H9 (cell line): Measurements from ENCODE around the gene MUC5AC. TPM values are rescaled to one million over a fixed set of nuclear protein-coding genes. Genes with fewer than 3 reads are reported as not detected.
A peak's percentile ranks its signal among the peaks of the same experiment; 100 is the strongest.
"Not testable (repeated sequence)": the region's sequence is repeated elsewhere in the genome, so short reads cannot be mapped to it uniquely, and the experiment has no call there.

Source experiments
- DNase-seq: peaks from one replicate; pipeline ENCODE4 v3.0.0-alpha.2; 2017
- H2AFZ ChIP-seq: one replicate; pipeline ENCODE4 v1.6.1; 2013; ENCODE audit warnings: mild to moderate bottlenecking, low read length, control low read depth, moderate library complexity
- H2AK5ac ChIP-seq: 2 replicates; pipeline ENCODE4 v1.6.1; 2013; ENCODE audit warnings: low read length, control low read depth, mixed read lengths; ENCODE audit not compliant: insufficient read length
- H2BK120ac ChIP-seq: one replicate; pipeline ENCODE4 v1.6.1; 2013; ENCODE audit warnings: low read depth, mild to moderate bottlenecking, low read length, control low read depth, inconsistent platforms; ENCODE audit not compliant: poor library complexity, severe bottlenecking
- H2BK12ac ChIP-seq: 2 replicates; pipeline ENCODE4 v1.6.1; 2013; ENCODE audit warnings: low read length, control low read depth, mixed read lengths, low read depth; ENCODE audit not compliant: insufficient read length
- H2BK15ac ChIP-seq: 2 replicates; pipeline ENCODE4 v1.6.1; 2013; ENCODE audit warnings: low read depth, low read length, control low read depth
- H2BK20ac ChIP-seq: one replicate; pipeline ENCODE4 v1.6.1; 2013; ENCODE audit warnings: low read depth, mild to moderate bottlenecking, low read length, control low read depth, inconsistent platforms; ENCODE audit not compliant: poor library complexity, severe bottlenecking
- H2BK5ac ChIP-seq: 2 replicates; pipeline ENCODE4 v1.6.1; 2013; ENCODE audit warnings: low read length, control low read depth, mixed read lengths; ENCODE audit not compliant: insufficient read length
- H3K14ac ChIP-seq: 2 replicates; pipeline ENCODE4 v1.6.1; 2013; ENCODE audit warnings: low read length, control low read depth; ENCODE audit not compliant: insufficient read depth
- H3K18ac ChIP-seq: 2 replicates; pipeline ENCODE4 v1.6.1; 2013; ENCODE audit warnings: low read depth, mild to moderate bottlenecking, mixed read lengths, low read length, control low read depth; ENCODE audit not compliant: insufficient read length
- H3K23ac ChIP-seq: 2 replicates; pipeline ENCODE4 v1.6.1; 2013; ENCODE audit warnings: low read length, control low read depth, mixed read lengths, low read depth; ENCODE audit not compliant: insufficient read length
- H3K23me2 ChIP-seq: 2 replicates; pipeline ENCODE4 v1.6.1; 2013; ENCODE audit warnings: low read depth, mild to moderate bottlenecking, mixed read lengths, low read length, control low read depth; ENCODE audit not compliant: insufficient read length, poor library complexity, severe bottlenecking
- H3K27ac ChIP-seq: 2 replicates; pipeline ENCODE4 v1.5.1; 2013; ENCODE audit warnings: low read length, control low read depth, mixed read lengths, low read depth; ENCODE audit not compliant: insufficient read length
- H3K27me3 ChIP-seq: 2 replicates; pipeline ENCODE4 v1.6.1; 2013; ENCODE audit warnings: low read length, control low read depth, inconsistent platforms; ENCODE audit not compliant: insufficient read depth
- H3K4ac ChIP-seq: 2 replicates; pipeline ENCODE4 v1.6.1; 2013; ENCODE audit warnings: low read depth, mild to moderate bottlenecking, control low read depth, inconsistent platforms, low read length, moderate library complexity
- H3K4me1 ChIP-seq: 2 replicates; pipeline ENCODE4 v1.6.1; 2013; ENCODE audit warnings: low read length, control low read depth, inconsistent platforms; ENCODE audit not compliant: insufficient read depth
- H3K4me2 ChIP-seq: 2 replicates; pipeline ENCODE4 v1.6.1; 2013; ENCODE audit warnings: low read length, control low read depth, mixed read lengths; ENCODE audit not compliant: insufficient read length, insufficient read depth
- H3K56ac ChIP-seq: 2 replicates; pipeline ENCODE4 v1.6.1; 2013; ENCODE audit warnings: low read depth, mild to moderate bottlenecking, mixed read lengths, low read length, control low read depth; ENCODE audit not compliant: insufficient read length
- H3K79me1 ChIP-seq: 2 replicates; pipeline ENCODE4 v1.6.1; 2013; ENCODE audit warnings: low read depth, mild to moderate bottlenecking, moderate library complexity, low read length, control low read depth, inconsistent platforms; ENCODE audit not compliant: insufficient read depth, poor library complexity, severe bottlenecking
- H3K79me2 ChIP-seq: 2 replicates; pipeline ENCODE4 v1.6.1; 2013; ENCODE audit warnings: low read length, control low read depth, inconsistent platforms; ENCODE audit not compliant: insufficient read depth
- H3K9ac ChIP-seq: 2 replicates; pipeline ENCODE4 v1.6.1; 2013; ENCODE audit warnings: low read length, control low read depth, mixed read lengths; ENCODE audit not compliant: insufficient read length; ENCODE audit errors: extremely low read depth
- H3K9me3 ChIP-seq: one replicate; pipeline ENCODE4 v1.6.1; 2013; ENCODE audit warnings: low read depth, low read length, inconsistent platforms; ENCODE audit not compliant: control insufficient read depth
- H3T11ph ChIP-seq: one replicate; pipeline ENCODE4 v1.6.1; 2013; ENCODE audit warnings: mild to moderate bottlenecking, low read length, control low read depth, inconsistent platforms
- H4K20me1 ChIP-seq: one replicate; pipeline ENCODE4 v1.6.1; 2013; ENCODE audit not compliant: control insufficient read depth, insufficient read length, insufficient read depth
- H4K5ac ChIP-seq: 2 replicates; pipeline ENCODE4 v1.6.1; 2013; ENCODE audit warnings: low read depth, mild to moderate bottlenecking, mixed read lengths, low read length, control low read depth; ENCODE audit not compliant: insufficient read length
- H4K8ac ChIP-seq: replicated peaks from 2 replicates; pipeline ENCODE4 v1.6.1; 2013; ENCODE audit warnings: low read length, control low read depth, mixed read lengths, low read depth; ENCODE audit not compliant: insufficient read length
- H4K91ac ChIP-seq: 2 replicates; pipeline ENCODE4 v1.6.1; 2013; ENCODE audit warnings: low read depth, mild to moderate bottlenecking, moderate library complexity, mixed read lengths, low read length, control low read depth; ENCODE audit not compliant: insufficient read length
- H3K27ac Mint-ChIP-seq, 3 experiments: 2 replicates in 2 of 3; 3 replicates in 1 of 3; pipeline ENCODE4 v1.8.0; 2020 to 2021; ENCODE audit warnings: mixed read lengths in 3 of 3, mild to moderate bottlenecking in 1 of 3, moderate library complexity in 1 of 3
- H3K27me3 Mint-ChIP-seq: 2 replicates; pipeline ENCODE4 v1.8.0; 2021; ENCODE audit warnings: low read depth, mild to moderate bottlenecking, moderate library complexity, mixed read lengths
- H3K36me3 Mint-ChIP-seq, 3 experiments: 2 replicates in 2 of 3; 3 replicates in 1 of 3; pipeline ENCODE4 v1.8.0; 2020 to 2021; ENCODE audit warnings: low read depth in 3 of 3, mixed read lengths in 3 of 3; ENCODE audit not compliant: insufficient read depth in 1 of 3
- H3K4me1 Mint-ChIP-seq, 2 experiments: 2 replicates each; pipeline ENCODE4 v1.8.0; 2020; ENCODE audit warnings: mixed read lengths in 2 of 2
- H3K4me3 Mint-ChIP-seq, 2 experiments: 2 replicates in 1 of 2; 3 replicates in 1 of 2; pipeline ENCODE4 v1.8.0; 2020 to 2021; ENCODE audit warnings: mild to moderate bottlenecking in 2 of 2, mixed read lengths in 2 of 2, moderate library complexity in 1 of 2
- H3K9me3 Mint-ChIP-seq, 2 experiments: 2 replicates in 1 of 2; 3 replicates in 1 of 2; pipeline ENCODE4 v1.8.0; 2020; ENCODE audit warnings: mild to moderate bottlenecking in 2 of 2, mixed read lengths in 2 of 2, moderate library complexity in 1 of 2
- CTCF ChIP-seq: fragments of 200-600 bp; sonication (generic); conservative IDR thresholded peaks from 3 replicates; pipeline ENCODE4 v1.8.0; 2021; ENCODE audit warnings: antibody characterized with exemption, mild to moderate bottlenecking
- WGBS: extraction: QIAGEN DNeasy Blood & Tissue Kit; methylation state at CpG from one replicate; pipeline ENCODE4 v1.1.7; 2013; ENCODE audit warnings: missing lambda C conversion rate, low lambda C conversion rate, mixed read lengths; ENCODE audit not compliant: insufficient read length; ENCODE audit errors: extremely low coverage; 5-methylcytosine and 5-hydroxymethylcytosine counted together
- total RNA-seq: library from RNA; stranded (reverse); gene quantifications from 2 replicates; pipeline ENCODE4 v1.2.1, GENCODE V29; 2021

Gene MUC5AC
- total RNA-seq, 1 experiment from 2014 or later = not detected

GRCh38 chr11:1153951-1154493 is 3.7 kb upstream of the MUC5AC start:
- Histone ChIP-seq H2BK15ac (no peak overlapping the region), H3K27me3 (no peaks in the 10 kb centered on the region), H2BK12ac (no peak overlapping the region), H3K4ac (no peak overlapping the region), H3K4me2 (no peak overlapping the region), H2AK5ac (no peak overlapping the region), H3T11ph (no peak overlapping the region), H3K23ac (no peak overlapping the region), H3K14ac (no peak overlapping the region), H3K9ac (no peak overlapping the region), H4K8ac (no peak overlapping the region), H3K4me1 (no peaks in the 10 kb centered on the region), H3K27ac (no peak overlapping the region), H2BK20ac (no peak overlapping the region), H2AFZ (no peak overlapping the region), H4K5ac (no peak overlapping the region), H4K91ac (no peak overlapping the region), H2BK120ac (no peak overlapping the region), H3K79me1 (no peaks in the 10 kb centered on the region), H4K20me1 (no peaks in the 10 kb centered on the region), H3K23me2 (no peaks in the 10 kb centered on the region), H2BK5ac (no peak overlapping the region), H3K56ac (no peak overlapping the region), H3K9me3 (no peaks in the 10 kb centered on the region), H3K18ac (no peak overlapping the region), H3K79me2 (no peaks in the 10 kb centered on the region)
- peaks cover 5% of the 10 kb centered on the region for H3K27me3 Mint-ChIP-seq
- peak; percentile 26 for DNase-seq
- no peak overlapping the region for H3K27ac Mint-ChIP-seq
- no CpG with 5 or more reads among the region's 14 CpGs for WGBS
- no peaks in the 10 kb centered on the region for H3K36me3 Mint-ChIP-seq
- TF ChIP-seq CTCF = no peak
- no peaks in the 10 kb centered on the region for H3K9me3 Mint-ChIP-seq
- no peaks in the 10 kb centered on the region; a peak in 1 of 4 replicates for H3K4me1 Mint-ChIP-seq
- H3K4me3 Mint-ChIP-seq = no peak overlapping the region

DNA sequence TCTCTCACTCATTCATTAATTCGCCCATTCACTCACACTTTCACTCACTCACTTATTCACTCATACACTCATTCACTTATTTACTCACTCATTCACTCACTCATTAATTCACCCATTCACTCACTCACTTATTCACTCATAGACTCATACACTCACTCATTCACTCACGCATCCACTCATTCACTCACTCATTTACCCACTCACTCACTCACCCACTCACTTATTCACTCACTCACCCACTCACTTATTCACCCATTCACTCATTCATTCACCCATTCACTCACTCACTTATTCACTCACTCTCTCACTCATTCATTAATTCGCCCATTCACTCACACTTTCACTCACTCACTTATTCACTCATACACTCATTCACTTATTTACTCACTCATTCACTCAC is 3.1 kb upstream of the MUC5AC start:
- H3K27me3 Mint-ChIP-seq, H3K27me3 ChIP-seq, H3K18ac ChIP-seq, H4K8ac ChIP-seq, H3K23ac ChIP-seq, H4K20me1 ChIP-seq, H3K9me3 ChIP-seq, H4K91ac ChIP-seq, H3K23me2 ChIP-seq, H2BK5ac ChIP-seq, H3K4me1 ChIP-seq, H3K9ac ChIP-seq, H3K27ac Mint-ChIP-seq, H2BK12ac ChIP-seq, H2BK120ac ChIP-seq, H3K79me1 ChIP-seq, H3K56ac ChIP-seq, H3K4me1 Mint-ChIP-seq, H2BK20ac ChIP-seq, H3T11ph ChIP-seq, H2AK5ac ChIP-seq, H2AFZ ChIP-seq, H3K4ac ChIP-seq, H3K9me3 Mint-ChIP-seq, H3K14ac ChIP-seq, H3K4me3 Mint-ChIP-seq, H3K4me2 ChIP-seq, H3K36me3 Mint-ChIP-seq, H3K79me2 ChIP-seq, DNase-seq, H2BK15ac ChIP-seq, H4K5ac ChIP-seq, H3K27ac ChIP-seq: not testable (repeated sequence)
- no CpG with 5 or more reads among the region's 3 CpGs for WGBS
